Measurements from ENCODE around the gene KIFC3. TPM values are rescaled to one million over a fixed set of nuclear protein-coding genes. Genes with fewer than 3 reads are reported as not detected.

KIFC3 gene
- total and polyA plus RNA-seq, 2 donors (not counting 1 experiment from before 2014, with no cell fraction given), result 0.07 to 0.67 TPM

- ChIA-PET CTCF (no interaction called here), POLR2A (no interaction called here)
- no peak for ATAC-seq (ENCODE audit: low read depth)
- no peak for DNase-seq
- no peaks in the 10 kb centered on the region for H4K20me1 ChIP-seq (ENCODE audit: control insufficient read depth, insufficient read depth, low read length, poor library complexity, severe bottlenecking)
- H3K27me3 Mint-ChIP-seq, result peaks cover 14% of the 10 kb centered on the region
- H3K4me2 ChIP-seq (replicated peaks; ENCODE audit: low read depth, low read length, poor library complexity, severe bottlenecking), result no peak overlapping the region
- 94% methylated on average over 7 of the region's 9 CpGs for whole genome bisulfite sequencing (ENCODE audit: insufficient coverage)
- no peaks in the 10 kb centered on the region for H3K4me1 Mint-ChIP-seq
- H3K27ac ChIP-seq (ENCODE audit: low read length in 2 of 2), result no peak overlapping the region
- no peaks in the 10 kb centered on the region for H3K36me3 ChIP-seq (replicated peaks in 1 of 2; ENCODE audit: control extremely low read depth in 1 of 2, control insufficient read depth in 1 of 2, extremely low read depth in 1 of 2, insufficient read depth in 2 of 2, low read length in 1 of 2)
- no peaks in the 10 kb centered on the region for H3K27me3 ChIP-seq (replicated peaks in 1 of 4; ENCODE audit: control extremely low read depth in 1 of 4, control insufficient read depth in 3 of 4, insufficient read depth in 4 of 4, low read length in 3 of 4)
- H3K9ac ChIP-seq (ENCODE audit: low read length), result no peak overlapping the region
- H3K27ac Mint-ChIP-seq, result no peak overlapping the region
- no peaks in the 10 kb centered on the region for H3K79me2 ChIP-seq (ENCODE audit: control insufficient read depth, insufficient read depth, low read length)
- H3K4me1 ChIP-seq (ENCODE audit: control insufficient read depth in 2 of 2, insufficient read depth in 2 of 2, low read length in 2 of 2), result peaks cover 0 to 4% of the 10 kb centered on the region in 2 donors
- intact Hi-C loops (cut with micrococcal nuclease), result no loop called here
- no peak overlapping the region for H3K4me3 ChIP-seq (ENCODE audit: control extremely low read depth in 1 of 5, extremely low read depth in 1 of 5, insufficient read depth in 1 of 5, low read depth in 2 of 5, low read length in 4 of 5)
- H3K9me3 ChIP-seq (ENCODE audit: control extremely low read depth in 1 of 3, control insufficient read depth in 2 of 3, insufficient read depth in 1 of 3, low read length in 2 of 3), result no peaks in the 10 kb centered on the region
- no peaks in the 10 kb centered on the region for H3K9me3 Mint-ChIP-seq (ENCODE audit: insufficient read depth)
- no peak overlapping the region for H3K4me3 Mint-ChIP-seq
- no peak overlapping the region for H2AFZ ChIP-seq (ENCODE audit: insufficient read depth, low read depth, low read length, poor library complexity, severe bottlenecking)
- TF ChIP-seq CTCF (IDR thresholded peaks at IDR 0.05) (no peak), EZH2 (IDR thresholded peaks at IDR 0.05; ENCODE audit: borderline replicate concordance, insufficient read depth, low read depth, low read length, poor library complexity, severe bottlenecking) (no peak)
These were observed 43.9 kb upstream of the KIFC3 start for GRCh38 chr16:57846078-57846697.

GRCh38 chr16:57845115-57845514 lies 42.8 kb upstream of the KIFC3 start:
- DNase-seq, result no peak
- no peaks in the 10 kb centered on the region for H3K36me3 ChIP-seq (replicated peaks in 1 of 2; ENCODE audit: control extremely low read depth in 1 of 2, control insufficient read depth in 1 of 2, extremely low read depth in 1 of 2, insufficient read depth in 2 of 2, low read length in 1 of 2)

More at GRCh38 chr16:57845115-57845514, 42.8 kb upstream of the KIFC3 start:
- Mint-ChIP-seq H3K27me3 (peaks cover 9% of the 10 kb centered on the region), H3K27ac (no peak overlapping the region), H3K4me3 (no peak overlapping the region), H3K9me3 (ENCODE audit: insufficient read depth) (no peaks in the 10 kb centered on the region), H3K4me1 (no peaks in the 10 kb centered on the region)
- Histone ChIP-seq H3K79me2 (ENCODE audit: control insufficient read depth, insufficient read depth, low read length) (no peaks in the 10 kb centered on the region), H3K4me2 (replicated peaks; ENCODE audit: low read depth, low read length, poor library complexity, severe bottlenecking) (no peak overlapping the region), H3K4me3 (ENCODE audit: control extremely low read depth in 1 of 5, extremely low read depth in 1 of 5, insufficient read depth in 1 of 5, low read depth in 2 of 5, low read length in 4 of 5) (no peak overlapping the region), H3K9me3 (ENCODE audit: control extremely low read depth in 1 of 3, control insufficient read depth in 2 of 3, insufficient read depth in 1 of 3, low read length in 2 of 3) (no peaks in the 10 kb centered on the region), H3K27ac (ENCODE audit: low read length in 2 of 2) (no peak overlapping the region), H3K9ac (ENCODE audit: low read length) (no peak overlapping the region), H2AFZ (ENCODE audit: insufficient read depth, low read depth, low read length, poor library complexity, severe bottlenecking) (no peak overlapping the region), H3K27me3 (replicated peaks in 1 of 4; ENCODE audit: control extremely low read depth in 1 of 4, control insufficient read depth in 3 of 4, insufficient read depth in 4 of 4, low read length in 3 of 4) (no peaks in the 10 kb centered on the region), H4K20me1 (ENCODE audit: control insufficient read depth, insufficient read depth, low read length, poor library complexity, severe bottlenecking) (no peaks in the 10 kb centered on the region), H3K4me1 (ENCODE audit: control insufficient read depth in 2 of 2, insufficient read depth in 2 of 2, low read length in 2 of 2) (peaks cover 0 to 4% of the 10 kb centered on the region in 2 donors)
- ATAC-seq (ENCODE audit: low read depth), result no peak
- intact Hi-C loops (cut with micrococcal nuclease), result no loop called here
- POLR2A ChIA-PET, result no interaction called here
- CTCF ChIA-PET, result no interaction called here
- WGBS (ENCODE audit: insufficient coverage), result 94% methylated on average over 8 of the region's 8 CpGs
- no peak for TF ChIP-seq EZH2 (IDR thresholded peaks at IDR 0.05; ENCODE audit: borderline replicate concordance, insufficient read depth, low read depth, low read length, poor library complexity, severe bottlenecking)
- TF ChIP-seq CTCF (IDR thresholded peaks at IDR 0.05), result no peak
